ENCODE data around the gene FBLN5.

Gene FBLN5

DNA sequence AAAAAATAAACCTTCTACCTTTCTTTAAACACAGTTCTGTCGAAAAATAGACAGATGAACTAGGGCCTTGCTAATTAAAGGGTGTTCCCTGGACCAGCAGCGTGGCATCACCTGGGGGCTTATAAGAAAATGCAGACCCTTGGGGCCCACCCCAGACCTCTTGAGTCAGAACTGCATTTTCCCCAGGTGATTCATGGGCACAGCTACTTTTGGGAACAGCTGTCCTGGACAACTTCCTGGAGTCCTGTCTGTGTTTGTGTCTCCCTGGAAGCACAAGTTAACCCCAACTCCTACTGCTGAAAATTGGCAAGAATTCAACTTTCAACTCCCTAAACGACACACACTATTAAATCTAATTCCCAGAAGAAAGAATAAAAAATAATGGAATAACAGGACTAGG lies 17.8 kb downstream of the FBLN5 start:
- Histone ChIP-seq H3K27me3 (replicated peaks; ENCODE audit: insufficient read depth, low read length) (no peaks in the 10 kb centered on the region), H3K4me1 (ENCODE audit: low read length) (no peaks in the 10 kb centered on the region), H3K9me2 (replicated peaks; ENCODE audit: insufficient read depth, low read length) (no peaks in the 10 kb centered on the region), H4K20me1 (ENCODE audit: insufficient read depth, low read length) (no peaks in the 10 kb centered on the region), H3K79me2 (ENCODE audit: low read length) (no peaks in the 10 kb centered on the region), H3K9ac (ENCODE audit: low read length) (no peak overlapping the region), H3F3A (ENCODE audit: insufficient read depth, low read length) (no peaks in the 10 kb centered on the region), H3K9me3 (replicated peaks; ENCODE audit: insufficient read depth, low read length) (no peaks in the 10 kb centered on the region), H2AFZ (ENCODE audit: low read length) (no peak overlapping the region), H3K4me3 (ENCODE audit: low read length) (no peak overlapping the region), H3K36me3 (replicated peaks; ENCODE audit: insufficient read depth, low read length) (no peaks in the 10 kb centered on the region), H3K4me2 (ENCODE audit: low read depth, low read length) (no peak overlapping the region), H3K27ac (ENCODE audit: low read length) (no peak overlapping the region)
- no peak for DNase-seq
- TF ChIP-seq EZH2 (optimal IDR thresholded peaks at IDR 0.05; ENCODE audit: low read depth, low read length): no peak
- TF ChIP-seq, protein P1, sequence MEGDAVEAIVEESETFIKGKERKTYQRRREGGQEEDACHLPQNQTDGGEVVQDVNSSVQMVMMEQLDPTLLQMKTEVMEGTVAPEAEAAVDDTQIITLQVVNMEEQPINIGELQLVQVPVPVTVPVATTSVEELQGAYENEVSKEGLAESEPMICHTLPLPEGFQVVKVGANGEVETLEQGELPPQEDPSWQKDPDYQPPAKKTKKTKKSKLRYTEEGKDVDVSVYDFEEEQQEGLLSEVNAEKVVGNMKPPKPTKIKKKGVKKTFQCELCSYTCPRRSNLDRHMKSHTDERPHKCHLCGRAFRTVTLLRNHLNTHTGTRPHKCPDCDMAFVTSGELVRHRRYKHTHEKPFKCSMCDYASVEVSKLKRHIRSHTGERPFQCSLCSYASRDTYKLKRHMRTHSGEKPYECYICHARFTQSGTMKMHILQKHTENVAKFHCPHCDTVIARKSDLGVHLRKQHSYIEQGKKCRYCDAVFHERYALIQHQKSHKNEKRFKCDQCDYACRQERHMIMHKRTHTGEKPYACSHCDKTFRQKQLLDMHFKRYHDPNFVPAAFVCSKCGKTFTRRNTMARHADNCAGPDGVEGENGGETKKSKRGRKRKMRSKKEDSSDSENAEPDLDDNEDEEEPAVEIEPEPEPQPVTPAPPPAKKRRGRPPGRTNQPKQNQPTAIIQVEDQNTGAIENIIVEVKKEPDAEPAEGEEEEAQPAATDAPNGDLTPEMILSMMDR (IDR thresholded peaks at IDR 0.05; ENCODE audit: low read length): no peak

DNA sequence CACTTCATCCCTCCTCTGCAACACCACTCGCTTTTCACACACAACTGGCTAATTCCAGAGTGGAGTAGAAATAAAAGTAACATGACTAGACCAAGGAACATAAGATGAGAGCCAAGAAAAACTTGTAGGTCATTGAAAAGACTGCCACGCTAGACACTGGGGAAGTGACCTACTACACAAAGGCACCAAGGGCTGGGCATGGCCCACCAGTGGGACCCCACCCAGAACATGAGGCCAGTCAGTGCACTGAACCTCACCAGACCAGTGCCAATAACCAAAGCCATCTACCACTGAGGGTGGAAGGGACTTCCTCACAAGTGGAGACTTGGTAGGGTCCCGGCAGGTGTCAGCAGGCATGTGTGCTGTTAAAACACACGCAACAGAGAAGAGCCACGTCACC lies 19.7 kb downstream of the FBLN5 start:
- no peak for DNase-seq
- no peaks in the 10 kb centered on the region for H4K20me1 ChIP-seq (ENCODE audit: insufficient read depth, low read length)
- H3K79me2 ChIP-seq (ENCODE audit: low read length): no peaks in the 10 kb centered on the region
- H3K36me3 ChIP-seq (replicated peaks; ENCODE audit: insufficient read depth, low read length): no peaks in the 10 kb centered on the region
- H3K9ac ChIP-seq (ENCODE audit: low read length): no peak overlapping the region
- no peak overlapping the region for H3K4me3 ChIP-seq (ENCODE audit: low read length)
- H3K9me2 ChIP-seq (replicated peaks; ENCODE audit: insufficient read depth, low read length): no peaks in the 10 kb centered on the region
- no peaks in the 10 kb centered on the region for H3K27me3 ChIP-seq (replicated peaks; ENCODE audit: insufficient read depth, low read length)
- no peak for TF ChIP-seq EZH2phosphoT487 (IDR thresholded peaks at IDR 0.05; ENCODE audit: low read length)
- TF ChIP-seq, protein P1 (IDR thresholded peaks at IDR 0.05; ENCODE audit: low read length): no peak
- no peak for TF ChIP-seq EZH2 (optimal IDR thresholded peaks at IDR 0.05; ENCODE audit: low read depth, low read length)
- H3F3A ChIP-seq (ENCODE audit: insufficient read depth, low read length): no peaks in the 10 kb centered on the region
- H3K9me3 ChIP-seq (replicated peaks; ENCODE audit: insufficient read depth, low read length): no peaks in the 10 kb centered on the region
- H2AFZ ChIP-seq (ENCODE audit: low read length): no peak overlapping the region
- H3K27ac ChIP-seq (ENCODE audit: low read length): no peak overlapping the region
- H3K4me1 ChIP-seq (ENCODE audit: low read length): no peaks in the 10 kb centered on the region
- H3K4me2 ChIP-seq (ENCODE audit: low read depth, low read length): no peak overlapping the region

- no peak overlapping the region for H3K4me2 ChIP-seq (ENCODE audit: low read depth, low read length)
- H3K4me1 ChIP-seq (ENCODE audit: low read length): no peaks in the 10 kb centered on the region
- no peak overlapping the region for H3K27ac ChIP-seq (ENCODE audit: low read length)
These were observed 20.3 kb downstream of the FBLN5 start for GRCh38 chr14:91927191-91927590.

More at GRCh38 chr14:91927191-91927590, 20.3 kb downstream of the FBLN5 start:
- no peak overlapping the region for H3K4me3 ChIP-seq (ENCODE audit: low read length)
- H3K9ac ChIP-seq (ENCODE audit: low read length): no peak overlapping the region
- no peak overlapping the region for H2AFZ ChIP-seq (ENCODE audit: low read length)
- H3F3A ChIP-seq (ENCODE audit: insufficient read depth, low read length): no peaks in the 10 kb centered on the region
- no peaks in the 10 kb centered on the region for H3K9me3 ChIP-seq (replicated peaks; ENCODE audit: insufficient read depth, low read length)
- DNase-seq: no peak
- no peaks in the 10 kb centered on the region for H3K27me3 ChIP-seq (replicated peaks; ENCODE audit: insufficient read depth, low read length)
- no peaks in the 10 kb centered on the region for H3K79me2 ChIP-seq (ENCODE audit: low read length)
- H4K20me1 ChIP-seq (ENCODE audit: insufficient read depth, low read length): no peaks in the 10 kb centered on the region
- H3K9me2 ChIP-seq (replicated peaks; ENCODE audit: insufficient read depth, low read length): no peaks in the 10 kb centered on the region
- no peak for TF ChIP-seq EZH2 (optimal IDR thresholded peaks at IDR 0.05; ENCODE audit: low read depth, low read length)
- TF ChIP-seq EZH2phosphoT487 (IDR thresholded peaks at IDR 0.05; ENCODE audit: low read length): no peak
- TF ChIP-seq, protein P1 (IDR thresholded peaks at IDR 0.05; ENCODE audit: low read length): no peak
- H3K36me3 ChIP-seq (replicated peaks; ENCODE audit: insufficient read depth, low read length): no peaks in the 10 kb centered on the region

Data from MM.1S (cell line).